ENCODE data around the gene KSR1.
"Not testable (repeated sequence)": the region's sequence is repeated elsewhere in the genome, so short reads cannot be mapped to it uniquely, and the experiment has no call there.

KSR1 gene

GRCh38 chr17:27494192-27495091 lies 38.2 kb downstream of the KSR1 start:
- DNase-seq (ENCODE audit: low spot score) = peak; percentile 90

GRCh38 chr17:27495460-27495859 lies 39.2 kb downstream of the KSR1 start:
- DNase-seq (ENCODE audit: low spot score) = no peak

- DNase-seq (ENCODE audit: low spot score) = no peak
These were observed 39.8 kb downstream of the KSR1 start for GRCh38 chr17:27496005-27496404.

GRCh38 chr17:27496437-27496943 lies 40.2 kb downstream of the KSR1 start:
- no peak for DNase-seq (ENCODE audit: low spot score)

GRCh38 chr17:27496971-27497370 lies 40.7 kb downstream of the KSR1 start:
- no peak for DNase-seq (ENCODE audit: low spot score)

- DNase-seq (ENCODE audit: low spot score) = no peak
These were observed 41.4 kb downstream of the KSR1 start for GRCh38 chr17:27497696-27498095.

GRCh38 chr17:27498615-27499309 lies 42.5 kb downstream of the KSR1 start:
- DNase-seq (ENCODE audit: low spot score) = no peak

- DNase-seq (ENCODE audit: low spot score) = no peak
These were observed 43.4 kb downstream of the KSR1 start for GRCh38 chr17:27499451-27500265.

- DNase-seq (ENCODE audit: low spot score) = not testable (repeated sequence)
These were observed 45.1 kb downstream of the KSR1 start for GRCh38 chr17:27501338-27501737.

GRCh38 chr17:27502526-27503324 lies 46.5 kb downstream of the KSR1 start:
- peak; percentile 82 for DNase-seq (ENCODE audit: low spot score)

- DNase-seq (ENCODE audit: low spot score) = no peak
These were observed 47.4 kb downstream of the KSR1 start for GRCh38 chr17:27503611-27504010.

- DNase-seq (ENCODE audit: low spot score) = no peak
These were observed 48.1 kb downstream of the KSR1 start for GRCh38 chr17:27504188-27504995.

- no peak for DNase-seq (ENCODE audit: low spot score)
These were observed 50.3 kb downstream of the KSR1 start for GRCh38 chr17:27506348-27507218.

GRCh38 chr17:27511168-27511883 lies 55.1 kb downstream of the KSR1 start:
- DNase-seq (ENCODE audit: low spot score) = no peak

- DNase-seq (ENCODE audit: low spot score) = no peak
These were observed 55.8 kb downstream of the KSR1 start for GRCh38 chr17:27512031-27512430.

- no peak for DNase-seq (ENCODE audit: low spot score)
These were observed 56.5 kb downstream of the KSR1 start for GRCh38 chr17:27512511-27513346.

- DNase-seq (ENCODE audit: low spot score) = no peak
These were observed 57.6 kb downstream of the KSR1 start for GRCh38 chr17:27513849-27514248.
